Measurements from ENCODE around the gene KLF13.

The KLF13 gene

GRCh38 chr15:31399544-31400171 lies 73.0 kb downstream of the KLF13 start:
- no peak for DNase-seq (ENCODE audit: low read depth in 1 of 2, low spot score in 1 of 2)

GRCh38 chr15:31400222-31400927 lies 73.7 kb downstream of the KLF13 start:
- no peak for DNase-seq (ENCODE audit: low read depth in 1 of 2, low spot score in 1 of 2)

- DNase-seq (ENCODE audit: low read depth in 1 of 2, low spot score in 1 of 2): no peak
These were observed 74.6 kb downstream of the KLF13 start for GRCh38 chr15:31401282-31401681.

GRCh38 chr15:31402003-31402402 lies 75.4 kb downstream of the KLF13 start:
- no peak for DNase-seq (ENCODE audit: low read depth in 1 of 2, low spot score in 1 of 2)

- no peak for DNase-seq (ENCODE audit: low read depth in 1 of 2, low spot score in 1 of 2)
These were observed 75.9 kb downstream of the KLF13 start for GRCh38 chr15:31402511-31403056.

GRCh38 chr15:31403096-31403495 lies 76.5 kb downstream of the KLF13 start:
- no peak for DNase-seq (ENCODE audit: low read depth in 1 of 2, low spot score in 1 of 2)

- DNase-seq (ENCODE audit: low read depth in 1 of 2, low spot score in 1 of 2): no peak
These were observed 77.0 kb downstream of the KLF13 start for GRCh38 chr15:31403606-31404005.

- no peak for DNase-seq (ENCODE audit: low read depth in 1 of 2, low spot score in 1 of 2)
These were observed 77.7 kb downstream of the KLF13 start for GRCh38 chr15:31404345-31404744.

- no peak for DNase-seq (ENCODE audit: low read depth in 1 of 2, low spot score in 1 of 2)
These were observed 78.7 kb downstream of the KLF13 start for GRCh38 chr15:31405200-31405920.

- DNase-seq (ENCODE audit: low read depth in 1 of 2, low spot score in 1 of 2): no peak
These were observed 80.7 kb downstream of the KLF13 start for GRCh38 chr15:31407376-31407775.

- no peak for DNase-seq (ENCODE audit: low read depth in 1 of 2, low spot score in 1 of 2)
These were observed 81.2 kb downstream of the KLF13 start for GRCh38 chr15:31407851-31408250.

- no peak for DNase-seq (ENCODE audit: low read depth in 1 of 2, low spot score in 1 of 2)
These were observed 82.1 kb downstream of the KLF13 start for GRCh38 chr15:31408724-31409123.

GRCh38 chr15:31409171-31409570 lies 82.5 kb downstream of the KLF13 start:
- DNase-seq (ENCODE audit: low read depth in 1 of 2, low spot score in 1 of 2): no peak

GRCh38 chr15:31412824-31413223 lies 86.2 kb downstream of the KLF13 start:
- DNase-seq (ENCODE audit: low read depth in 1 of 2, low spot score in 1 of 2): no peak

- no peak for DNase-seq (ENCODE audit: low read depth in 1 of 2, low spot score in 1 of 2)
These were observed 88.6 kb downstream of the KLF13 start for GRCh38 chr15:31415201-31415600.

- DNase-seq (ENCODE audit: low read depth in 1 of 2, low spot score in 1 of 2): no peak
These were observed 93.2 kb downstream of the KLF13 start for GRCh38 chr15:31419820-31420219.

GRCh38 chr15:31427411-31427810 lies 100.8 kb downstream of the KLF13 start:
- DNase-seq (ENCODE audit: low read depth in 1 of 2, low spot score in 1 of 2): no peak
